T-helper 17 cell (primary cell): Measurements from ENCODE around the gene PRXL2B. TPM values are rescaled to one million over a fixed set of nuclear protein-coding genes. Genes with fewer than 3 reads are reported as not detected.
A peak's percentile ranks its signal among the peaks of the same experiment; 100 is the strongest.

Experiments
- ATAC-seq: fragments of 150-1000 bp; cut with Tn5 transposase; 2 replicates; pipeline ENCODE4 v1.10.0; 2021; ENCODE audit warnings: mild to moderate bottlenecking, moderate library complexity
- DNase-seq, 3 donors: peaks; one replicate each; pipeline versions ENCODE4 v3.0.0 to v3.0.0-alpha.2; 2020 to 2021
- H3K9me3 ChIP-seq: one replicate; pipeline ENCODE4 v1.7.0; 2013; ENCODE audit warnings: low read length, mild to moderate bottlenecking; ENCODE audit not compliant: control insufficient read depth, poor library complexity, severe bottlenecking
- H3K27ac Mint-ChIP-seq: one replicate; pipeline ENCODE4 v1.8.0; 2022; ENCODE audit warnings: mild to moderate bottlenecking, moderate library complexity, mixed read lengths
- H3K27me3 Mint-ChIP-seq: one replicate; pipeline ENCODE4 v1.8.0; 2022; ENCODE audit warnings: mixed read lengths
- H3K36me3 Mint-ChIP-seq: one replicate; pipeline ENCODE4 v1.8.0; 2022; ENCODE audit warnings: low read depth, mixed read lengths
- H3K4me1 Mint-ChIP-seq: one replicate; pipeline ENCODE4 v1.8.0; 2022; ENCODE audit warnings: mild to moderate bottlenecking, mixed read lengths
- H3K4me3 Mint-ChIP-seq: one replicate; pipeline ENCODE4 v1.8.0; 2022; ENCODE audit warnings: mild to moderate bottlenecking, moderate library complexity, mixed read lengths
- total RNA-seq, 4 donors: library from RNA in 2 of 4; stranded (reverse) in 2 of 4; gene quantifications; one replicate each; pipeline ENCODE4 v1.2.3 and lab custom pipeline; 2022 to 2026

Gene PRXL2B
- total RNA-seq, 2 donors from 2014 or later, result 17.6 to 18.5 TPM

DNA sequence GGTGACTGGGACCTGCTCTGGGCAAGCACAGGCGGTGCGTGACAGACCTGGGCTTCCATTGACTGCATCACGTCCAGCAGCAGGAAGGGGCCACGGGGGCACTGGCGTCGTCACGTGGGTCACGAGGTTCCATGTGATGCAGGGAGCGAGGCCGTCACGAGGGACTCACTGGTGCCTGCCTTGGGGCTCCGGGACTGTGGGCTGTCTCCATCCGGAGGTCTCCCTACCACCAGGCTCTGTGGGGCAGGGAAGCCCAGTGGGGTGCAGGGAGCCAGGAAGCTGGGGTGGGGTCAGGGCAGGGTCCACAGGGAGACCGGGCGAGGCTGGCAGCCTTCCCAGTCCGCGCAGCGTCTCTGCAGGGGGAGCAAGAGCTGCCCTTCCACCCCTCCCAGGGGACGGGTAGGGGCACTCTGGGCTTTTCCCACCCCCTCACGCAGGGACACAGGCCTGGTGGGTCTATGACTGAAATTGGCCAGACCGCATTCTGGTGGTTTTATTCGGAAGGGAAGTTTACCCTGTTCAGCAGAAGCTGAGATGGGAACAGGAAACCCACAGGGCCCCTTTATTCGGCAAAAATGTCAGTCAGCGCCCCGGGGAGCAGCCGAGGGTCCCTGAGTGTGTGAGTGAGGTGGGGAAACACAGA lies 30.8 kb upstream of the PRXL2B start:
- peaks cover 28% of the 10 kb centered on the region for H3K4me1 Mint-ChIP-seq
- H3K4me3 Mint-ChIP-seq, result peak overlapping the region; percentile 99
- H3K36me3 Mint-ChIP-seq, result peaks cover 5% of the 10 kb centered on the region
- DNase-seq (peak; percentile 39 to 65 (median 55)), ATAC-seq (peak; percentile 68)
- H3K27ac Mint-ChIP-seq, result peak overlapping the region; percentile 98
- H3K9me3 ChIP-seq, result no peaks in the 10 kb centered on the region
- H3K27me3 Mint-ChIP-seq, result no peaks in the 10 kb centered on the region

GRCh38 chr1:2556277-2556677 lies 30.3 kb upstream of the PRXL2B start, which contains the start of gene TNFRSF14:
Gene TNFRSF14, plus strand, starts transcription at chr1:2556371. Its CDS starts 294 bp downstream, at chr1:2556665.
- H3K4me1 Mint-ChIP-seq, result peaks cover 29% of the 10 kb centered on the region
- ATAC-seq (peak; percentile 79), DNase-seq (peak; percentile 49 to 60 (median 60))
- H3K27ac Mint-ChIP-seq, result peak within 1 kb of the TSS; percentile 98
- H3K27me3 Mint-ChIP-seq, result no peaks in the 10 kb centered on the region
- peaks cover 6% of the 10 kb centered on the region for H3K36me3 Mint-ChIP-seq
- H3K4me3 Mint-ChIP-seq, result peak within 1 kb of the TSS; percentile 99
- no peaks in the 10 kb centered on the region for H3K9me3 ChIP-seq

GRCh38 chr1:2556678-2557481 lies 29.7 kb upstream of the PRXL2B start:
- Mint-ChIP-seq H3K4me3 (peak overlapping the region; percentile 99), H3K27ac (peak overlapping the region; percentile 98), H3K36me3 (peaks cover 8% of the 10 kb centered on the region), H3K27me3 (no peaks in the 10 kb centered on the region), H3K4me1 (peaks cover 32% of the 10 kb centered on the region)
- DNase-seq (no peak), ATAC-seq (peak; percentile 1)
- no peaks in the 10 kb centered on the region for H3K9me3 ChIP-seq

GRCh38 chr1:2557482-2558400 lies 28.8 kb upstream of the PRXL2B start:
- H3K27ac Mint-ChIP-seq, result peak overlapping the region; percentile 98
- DNase-seq (no peak), ATAC-seq (no peak)
- peaks cover 32% of the 10 kb centered on the region for H3K4me1 Mint-ChIP-seq
- H3K4me3 Mint-ChIP-seq, result peak overlapping the region; percentile 99
- H3K36me3 Mint-ChIP-seq, result peaks cover 8% of the 10 kb centered on the region
- H3K9me3 ChIP-seq, result no peaks in the 10 kb centered on the region
- no peaks in the 10 kb centered on the region for H3K27me3 Mint-ChIP-seq

GRCh38 chr1:2558420-2558819 lies 28.2 kb upstream of the PRXL2B start:
- ATAC-seq (no peak), DNase-seq (no peak)
- H3K27ac Mint-ChIP-seq, result peak overlapping the region; percentile 98
- H3K9me3 ChIP-seq, result no peaks in the 10 kb centered on the region
- H3K27me3 Mint-ChIP-seq, result no peaks in the 10 kb centered on the region
- H3K4me1 Mint-ChIP-seq, result peaks cover 32% of the 10 kb centered on the region
- H3K36me3 Mint-ChIP-seq, result peaks cover 8% of the 10 kb centered on the region
- peak overlapping the region; percentile 99 for H3K4me3 Mint-ChIP-seq

- DNase-seq (no peak), ATAC-seq (no peak)
- Mint-ChIP-seq H3K27ac (peak overlapping the region; percentile 98), H3K4me1 (peaks cover 30% of the 10 kb centered on the region), H3K36me3 (peaks cover 8% of the 10 kb centered on the region), H3K4me3 (peak overlapping the region; percentile 71), H3K27me3 (no peaks in the 10 kb centered on the region)
- H3K9me3 ChIP-seq, result no peaks in the 10 kb centered on the region
Observed at GRCh38 chr1:2558861-2559260, 27.7 kb upstream of the PRXL2B start.

DNA sequence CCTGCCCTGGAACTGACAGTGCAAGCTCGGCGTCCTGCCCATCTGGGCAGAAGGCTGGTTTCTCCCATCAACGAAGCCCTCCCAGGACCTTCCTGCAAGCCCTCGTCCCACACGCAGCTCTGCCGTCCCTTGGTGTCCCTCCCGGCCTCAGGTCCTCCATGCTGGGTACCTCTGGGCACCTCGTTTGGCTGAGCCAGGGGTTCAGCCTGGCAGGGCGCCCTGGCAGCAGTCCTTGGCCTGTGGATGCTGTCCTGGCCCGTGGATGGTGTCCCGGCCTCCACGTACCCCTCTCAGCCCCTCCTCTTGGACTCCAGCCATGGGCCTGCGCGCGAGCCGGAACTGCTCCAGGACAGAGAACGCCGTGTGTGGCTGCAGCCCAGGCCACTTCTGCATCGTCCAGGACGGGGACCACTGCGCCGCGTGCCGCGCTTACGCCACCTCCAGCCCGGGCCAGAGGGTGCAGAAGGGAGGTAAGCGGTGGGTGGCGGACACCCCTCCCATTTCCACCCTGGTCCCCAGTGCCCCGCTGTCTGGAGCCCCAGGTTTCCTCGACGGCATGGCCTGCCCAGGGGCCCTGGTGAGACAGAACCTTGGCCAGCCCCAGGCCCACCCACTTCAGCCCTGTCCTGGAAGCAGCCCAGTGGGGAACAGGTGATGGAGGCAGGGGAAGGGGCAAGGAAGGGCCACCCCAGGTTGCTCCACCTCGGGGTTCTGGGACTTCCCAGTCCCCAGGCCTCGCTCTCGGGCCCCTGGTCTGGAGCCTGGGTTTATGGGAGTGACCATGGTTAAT lies 26.9 kb upstream of the PRXL2B start:
- H3K9me3 ChIP-seq, result no peaks in the 10 kb centered on the region
- peaks cover 23% of the 10 kb centered on the region for H3K4me1 Mint-ChIP-seq
- DNase-seq, result no peak
- H3K36me3 Mint-ChIP-seq, result peaks cover 8% of the 10 kb centered on the region
- no peak for ATAC-seq
- no peaks in the 10 kb centered on the region for H3K27me3 Mint-ChIP-seq
- peak overlapping the region; percentile 4 for H3K27ac Mint-ChIP-seq
- peak overlapping the region; percentile 53 for H3K4me3 Mint-ChIP-seq

GRCh38 chr1:2560299-2561073 lies 26.1 kb upstream of the PRXL2B start:
- H3K27me3 Mint-ChIP-seq, result no peaks in the 10 kb centered on the region
- ATAC-seq (no peak), DNase-seq (no peak)
- no peaks in the 10 kb centered on the region for H3K9me3 ChIP-seq
- H3K4me3 Mint-ChIP-seq, result no peak overlapping the region
- peaks cover 25% of the 10 kb centered on the region for H3K4me1 Mint-ChIP-seq
- H3K27ac Mint-ChIP-seq, result no peak overlapping the region
- H3K36me3 Mint-ChIP-seq, result peaks cover 8% of the 10 kb centered on the region

DNA sequence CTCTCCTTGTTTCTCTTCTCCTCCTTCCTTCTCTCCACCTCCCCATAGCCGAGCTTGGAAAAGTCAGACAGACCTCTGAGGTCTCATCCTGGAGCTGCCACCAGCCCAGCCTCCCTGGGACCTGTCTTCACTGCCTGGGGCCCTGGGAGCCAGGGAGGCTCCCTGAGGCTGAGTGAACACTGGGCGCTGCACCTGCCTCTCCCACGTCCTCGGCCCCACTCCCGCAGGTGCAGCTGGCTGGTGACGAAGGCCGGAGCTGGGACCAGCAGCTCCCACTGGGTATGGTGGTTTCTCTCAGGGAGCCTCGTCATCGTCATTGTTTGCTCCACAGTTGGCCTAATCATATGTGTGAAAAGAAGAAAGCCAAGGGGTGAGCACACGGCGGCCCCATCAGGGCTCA lies 25.1 kb upstream of the PRXL2B start:
- no peak for DNase-seq
- no peak overlapping the region for H3K4me3 Mint-ChIP-seq

GRCh38 chr1:2561898-2562895 lies 24.4 kb upstream of the PRXL2B start:
- Mint-ChIP-seq H3K27ac (no peak overlapping the region), H3K36me3 (peaks cover 5% of the 10 kb centered on the region), H3K4me3 (no peak overlapping the region), H3K4me1 (peaks cover 18% of the 10 kb centered on the region), H3K27me3 (no peaks in the 10 kb centered on the region)
- ATAC-seq (peak; percentile 61), DNase-seq (no peak)
- no peaks in the 10 kb centered on the region for H3K9me3 ChIP-seq

More for the DNA sequence above, 25.1 kb upstream of the PRXL2B start:
- Mint-ChIP-seq H3K27ac (no peak overlapping the region), H3K4me1 (peaks cover 20% of the 10 kb centered on the region), H3K36me3 (peaks cover 5% of the 10 kb centered on the region), H3K27me3 (no peaks in the 10 kb centered on the region)
- H3K9me3 ChIP-seq, result no peaks in the 10 kb centered on the region
- no peak for ATAC-seq

DNA sequence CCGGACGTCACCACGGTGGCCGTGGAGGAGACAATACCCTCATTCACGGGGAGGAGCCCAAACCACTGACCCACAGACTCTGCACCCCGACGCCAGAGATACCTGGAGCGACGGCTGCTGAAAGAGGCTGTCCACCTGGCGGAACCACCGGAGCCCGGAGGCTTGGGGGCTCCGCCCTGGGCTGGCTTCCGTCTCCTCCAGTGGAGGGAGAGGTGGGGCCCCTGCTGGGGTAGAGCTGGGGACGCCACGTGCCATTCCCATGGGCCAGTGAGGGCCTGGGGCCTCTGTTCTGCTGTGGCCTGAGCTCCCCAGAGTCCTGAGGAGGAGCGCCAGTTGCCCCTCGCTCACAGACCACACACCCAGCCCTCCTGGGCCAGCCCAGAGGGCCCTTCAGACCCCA lies 23.4 kb upstream of the PRXL2B start:
- no peaks in the 10 kb centered on the region for H3K27me3 Mint-ChIP-seq
- H3K36me3 Mint-ChIP-seq, result peaks cover 5% of the 10 kb centered on the region
- no peak overlapping the region for H3K4me3 Mint-ChIP-seq
- DNase-seq (no peak), ATAC-seq (no peak)
- H3K4me1 Mint-ChIP-seq, result peaks cover 16% of the 10 kb centered on the region
- no peak overlapping the region for H3K27ac Mint-ChIP-seq
- no peaks in the 10 kb centered on the region for H3K9me3 ChIP-seq
